NT2/D1 (cell line): ENCODE data around the gene C16orf96.

Source experiments
- SUZ12 ChIP-seq: IDR thresholded peaks from 2 replicates; pipeline ENCODE4 v1.6.1; 2011; ENCODE audit not compliant: insufficient read length, insufficient read depth; ENCODE audit errors: extremely low read depth
- ZNF274 ChIP-seq: IDR thresholded peaks from 2 replicates; pipeline ENCODE4 v1.6.1; 2011; ENCODE audit warnings: mild to moderate bottlenecking, low read depth, low read length

GRCh38 chr16:4552541-4552940 is 3.6 kb upstream of the C16orf96 start:
- no peak for TF ChIP-seq ZNF274
- TF ChIP-seq SUZ12: no peak
